CD14-positive monocyte (primary cell): ENCODE data around the gene SLC25A25. TPM values are rescaled to one million over a fixed set of nuclear protein-coding genes. Genes with fewer than 3 reads are reported as not detected.

Experiments used
- DNase-seq, 3 donors: peaks; one replicate each; pipeline ENCODE4 v3.0.0-alpha.2; 2011 to 2022
- H2AFZ ChIP-seq: 2 replicates; pipeline ENCODE4 v1.6.0; 2012; ENCODE audit warnings: mild to moderate bottlenecking, low read depth, low read length, inconsistent platforms; ENCODE audit not compliant: insufficient read depth, poor library complexity, severe bottlenecking
- H3K27ac ChIP-seq, 2 donors: 1 replicate in 1 of 2; 2 replicates in 1 of 2; pipeline ENCODE4 v1.5.1; 2012 to 2013; ENCODE audit warnings: low read length in 2 of 2, control low read depth in 1 of 2, inconsistent platforms in 1 of 2, low read depth in 1 of 2, mild to moderate bottlenecking in 1 of 2
- H3K27me3 ChIP-seq, 2 donors: one replicate each; pipeline versions ENCODE4 v1.6.0 to v1.6.1; 2011 to 2013; ENCODE audit warnings: low read length in 2 of 2; ENCODE audit not compliant: control insufficient read depth in 2 of 2, insufficient read depth in 2 of 2
- H3K36me3 ChIP-seq, 2 donors: replicated peaks in 1 of 2; 1 replicate in 1 of 2; 2 replicates in 1 of 2; pipeline versions ENCODE4 v1.5.1 to v1.6.1; 2012 to 2013; ENCODE audit warnings: low read length in 2 of 2, control low read depth in 1 of 2, inconsistent platforms in 1 of 2, mild to moderate bottlenecking in 1 of 2; ENCODE audit not compliant: insufficient read depth in 2 of 2, control insufficient read depth in 1 of 2
- H3K4me1 ChIP-seq, 2 donors: 1 replicate in 1 of 2; 2 replicates in 1 of 2; pipeline versions ENCODE4 v1.5.1 to v1.6.1; 2012 to 2013; ENCODE audit warnings: low read length in 2 of 2, control low read depth in 1 of 2, inconsistent platforms in 1 of 2, mild to moderate bottlenecking in 1 of 2, moderate library complexity in 1 of 2; ENCODE audit not compliant: insufficient read depth in 2 of 2, control insufficient read depth in 1 of 2
- H3K4me2 ChIP-seq: replicated peaks from 2 replicates; pipeline ENCODE3; 2012; ENCODE audit warnings: low read length, moderate library complexity, mild to moderate bottlenecking; ENCODE audit not compliant: poor library complexity, severe bottlenecking; ENCODE audit errors: extremely low read depth
- H3K4me3 ChIP-seq, 3 experiments: fragments of 200-600 bp in 1 of 3; sonication (generic) in 1 of 3; replicated peaks in 1 of 3; 1 replicate in 2 of 3; 2 replicates in 1 of 3; pipeline ENCODE4 v1.5.1; 2011 to 2013; ENCODE audit warnings: low read length in 3 of 3, mild to moderate bottlenecking in 3 of 3, control low read depth in 2 of 3, low read depth in 2 of 3, inconsistent platforms in 1 of 3, moderate library complexity in 1 of 3
- H3K79me2 ChIP-seq: 2 replicates; pipeline ENCODE4 v1.6.0; 2012; ENCODE audit warnings: mild to moderate bottlenecking, control low read depth, inconsistent platforms, low read length, moderate library complexity; ENCODE audit not compliant: insufficient read depth
- H3K9ac ChIP-seq: 2 replicates; pipeline ENCODE4 v1.6.0; 2017; ENCODE audit warnings: low read length, mild to moderate bottlenecking; ENCODE audit not compliant: insufficient read depth, poor library complexity, severe bottlenecking
- H3K9me3 ChIP-seq, 2 donors: replicated peaks in 1 of 2; 1 replicate in 1 of 2; 2 replicates in 1 of 2; pipeline versions ENCODE4 v1.5.1 to v1.6.1; 2012 to 2013; ENCODE audit warnings: low read length in 2 of 2, control low read depth in 1 of 2; ENCODE audit not compliant: control insufficient read depth in 1 of 2, insufficient read depth in 1 of 2
- H4K20me1 ChIP-seq: 2 replicates; pipeline ENCODE4 v1.6.0; 2012; ENCODE audit warnings: mild to moderate bottlenecking, low read length, control low read depth, moderate library complexity; ENCODE audit not compliant: insufficient read depth
- H3K27ac Mint-ChIP-seq, 7 donors: one replicate each; pipeline ENCODE4 v1.8.0; 2020; ENCODE audit warnings: mild to moderate bottlenecking in 7 of 7, mixed read lengths in 7 of 7, moderate library complexity in 6 of 7, inconsistent platforms in 2 of 7
- H3K27me3 Mint-ChIP-seq, 3 donors: one replicate each; pipeline ENCODE4 v1.8.0; 2021 to 2022; ENCODE audit warnings: low read depth in 3 of 3, mild to moderate bottlenecking in 3 of 3, mixed read lengths in 3 of 3, moderate library complexity in 3 of 3, inconsistent platforms in 1 of 3
- H3K36me3 Mint-ChIP-seq, 2 donors: one replicate each; pipeline ENCODE4 v1.8.0; 2020; ENCODE audit warnings: mixed read lengths in 2 of 2, inconsistent platforms in 1 of 2, mild to moderate bottlenecking in 1 of 2
- H3K4me1 Mint-ChIP-seq: one replicate; pipeline ENCODE4 v1.8.0; 2020; ENCODE audit warnings: mild to moderate bottlenecking, mixed read lengths
- H3K4me3 Mint-ChIP-seq, 2 donors: one replicate each; pipeline ENCODE4 v1.8.0; 2020; ENCODE audit warnings: mild to moderate bottlenecking in 2 of 2, mixed read lengths in 2 of 2, moderate library complexity in 1 of 2
- H3K9me3 Mint-ChIP-seq, 7 donors: one replicate each; pipeline ENCODE4 v1.8.0; 2020 to 2022; ENCODE audit warnings: mixed read lengths in 7 of 7, mild to moderate bottlenecking in 6 of 7, moderate library complexity in 6 of 7, inconsistent platforms in 2 of 7
- CTCF ChIP-seq: fragments of 200-600 bp; IDR thresholded peaks from one replicate; pipeline ENCODE4 v1.8.0; 2022; ENCODE audit warnings: antibody characterized with exemption, mild to moderate bottlenecking
- WGBS: methylation state at CpG from one replicate; pipeline ENCODE4 v1.1.5; 2013; ENCODE audit warnings: missing lambda C conversion rate; ENCODE audit not compliant: insufficient coverage; 5-methylcytosine and 5-hydroxymethylcytosine counted together
- intact Hi-C, 2 donors: fragments of 100-400 bp; cut with micrococcal nuclease; formaldehyde crosslinking; loops; one replicate each; pipeline versions ENCODE4 v1.15.0 to v1.15.1; 2023
- polyA plus RNA-seq, 3 donors: library from polyadenylated mRNA; depleted of rRNA in 1 of 3; unstranded in 2 of 3; stranded (reverse) in 1 of 3; fragments of 300-500 nt in 2 of 3; fragments of >200 nt in 1 of 3; fragmentation: Illumina TruSeq in 2 of 3; gene quantifications; 1 replicate in 2 of 3; 2 replicates in 1 of 3; pipeline ENCODE4 v1.2.3, GENCODE V29; 2012 to 2021

SLC25A25 gene
- polyA plus RNA-seq, 3 donors, result 5.1 to 43.3 (median 6.3) TPM

DNA sequence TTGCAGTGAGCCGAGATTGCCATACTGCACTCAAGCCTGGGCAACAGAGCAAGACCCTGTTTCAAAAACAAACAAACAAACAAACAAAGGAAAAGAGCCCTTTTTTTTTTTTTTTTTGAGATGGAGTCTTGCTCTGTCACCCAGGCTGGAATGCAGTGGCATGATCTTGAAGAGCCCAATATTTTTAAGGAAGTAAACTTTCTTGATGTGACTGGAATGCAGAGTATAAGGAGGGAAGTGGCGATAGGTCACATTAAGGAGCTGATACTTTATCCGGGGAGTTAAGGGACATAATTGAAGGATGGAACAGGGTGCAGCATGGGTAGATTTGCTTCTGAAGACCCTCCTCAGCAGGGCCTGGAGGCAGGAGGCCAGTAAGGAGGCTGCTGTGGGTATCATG, 13.9 kb upstream of the SLC25A25 start:
- Histone ChIP-seq H3K36me3 (no peaks in the 10 kb centered on the region), H3K27ac (peak overlapping the region; percentile 80 to 92), H3K4me3 (peak overlapping the region in 1 of 3 experiments; percentile 50), H3K4me1 (peaks cover 66 to 81% of the 10 kb centered on the region in 2 donors), H4K20me1 (no peaks in the 10 kb centered on the region), H3K79me2 (no peaks in the 10 kb centered on the region), H2AFZ (no peak overlapping the region), H3K9me3 (no peaks in the 10 kb centered on the region), H3K9ac (peak overlapping the region; percentile 39), H3K27me3 (no peaks in the 10 kb centered on the region), H3K4me2 (peak overlapping the region; percentile 59)
- Mint-ChIP-seq H3K9me3 (no peaks in the 10 kb centered on the region), H3K36me3 (no peaks in the 10 kb centered on the region), H3K4me3 (peak overlapping the region; percentile 54 to 57), H3K27ac (peak overlapping the region; percentile 95 to 98 (median 97)), H3K27me3 (peaks cover 0 to 5% (median 0%) of the 10 kb centered on the region in 3 donors), H3K4me1 (peaks cover 74% of the 10 kb centered on the region)
- TF ChIP-seq CTCF, result no peak
- peak; percentile 47 to 74 (median 57) for DNase-seq
- 16% methylated on average over 2 of the region's 3 CpGs for WGBS
- intact Hi-C loops, result loop anchor here in 1 of 2 donors (5.0 kb wide), 1 partner anchor 38 kb away; no protein-coding TSS in a partner anchor

DNA sequence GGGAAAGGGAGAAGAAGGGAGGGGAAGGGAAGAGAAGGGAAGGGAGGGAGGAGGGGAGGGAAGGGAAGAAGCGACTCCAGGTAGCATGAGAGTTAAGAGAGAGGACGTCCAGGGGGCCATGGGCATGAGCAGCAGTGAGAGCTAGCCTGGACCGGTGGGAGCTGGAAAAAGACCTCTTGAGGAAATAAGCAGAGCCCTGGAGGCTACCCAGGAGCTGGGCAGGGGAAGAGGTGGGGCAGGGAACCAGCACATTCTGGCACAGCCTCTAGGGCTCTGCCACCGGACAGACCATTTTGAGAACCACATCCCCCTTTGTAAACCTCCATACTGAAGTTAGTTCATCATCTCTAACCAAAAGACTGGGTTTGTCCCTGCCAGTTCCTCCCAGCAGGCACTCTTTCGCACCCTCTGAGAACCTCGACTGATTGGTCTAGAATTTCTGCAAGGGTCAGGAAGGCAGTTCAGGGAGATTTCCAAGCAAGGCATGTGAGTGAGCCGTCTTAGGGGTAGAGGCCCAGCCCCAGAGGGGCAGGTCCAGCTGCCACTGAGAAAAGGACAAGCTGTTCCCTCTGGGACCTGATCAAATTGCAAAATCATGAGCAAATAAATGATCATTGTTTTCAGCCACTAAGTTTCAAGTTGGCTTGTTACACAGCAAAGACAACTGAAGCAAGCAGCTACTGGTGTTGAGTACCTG, 12.5 kb upstream of the SLC25A25 start:
- peak overlapping the region; percentile 77 to 85 for H3K27ac ChIP-seq
- DNase-seq, result peak; percentile 30 to 59 (median 42)
- peak overlapping the region in 1 of 2 donors; percentile 44 for H3K4me3 Mint-ChIP-seq
- H3K27ac Mint-ChIP-seq, result peak overlapping the region; percentile 95 to 98 (median 97)
- no peaks in the 10 kb centered on the region for H3K79me2 ChIP-seq
- intact Hi-C loops, result no loop called here
- H3K9me3 ChIP-seq, result no peaks in the 10 kb centered on the region
- H3K27me3 ChIP-seq, result no peaks in the 10 kb centered on the region
- H4K20me1 ChIP-seq, result no peaks in the 10 kb centered on the region
- TF ChIP-seq CTCF, result no peak
- H3K36me3 ChIP-seq, result no peaks in the 10 kb centered on the region
- no peak overlapping the region for H3K9ac ChIP-seq
- H3K4me1 ChIP-seq, result peaks cover 56 to 69% of the 10 kb centered on the region in 2 donors
- H3K4me1 Mint-ChIP-seq, result peaks cover 61% of the 10 kb centered on the region
- peak overlapping the region; percentile 44 for H2AFZ ChIP-seq
- H3K4me2 ChIP-seq, result peak overlapping the region; percentile 12
- H3K27me3 Mint-ChIP-seq, result peaks cover 0 to 5% (median 0%) of the 10 kb centered on the region in 3 donors
- 17% methylated on average over 7 of the region's 7 CpGs for whole genome bisulfite sequencing
- H3K9me3 Mint-ChIP-seq, result no peaks in the 10 kb centered on the region
- peak overlapping the region in 1 of 3 experiments; percentile 35 for H3K4me3 ChIP-seq
- H3K36me3 Mint-ChIP-seq, result no peaks in the 10 kb centered on the region
